SU-DHL-6 (cell line): ENCODE measurements around the gene CORT.

Experiments
- H2AFZ ChIP-seq: fragments of 200-600 bp; sonication (generic); 2 replicates; pipeline ENCODE4 v1.6.1; 2014; ENCODE audit warnings: low read depth, mild to moderate bottlenecking, moderate library complexity, mixed read lengths, antibody characterized with exemption, low read length; ENCODE audit not compliant: severe bottlenecking
- H3F3A ChIP-seq: fragments of 200-600 bp; shearing (Covaris generic); 2 replicates; pipeline ENCODE4 v1.6.0; 2016; ENCODE audit warnings: antibody characterized with exemption, mild to moderate bottlenecking; ENCODE audit not compliant: insufficient read depth
- H3K27ac ChIP-seq: fragments of 200-600 bp; sonication (generic); 2 replicates; pipeline ENCODE4 v1.5.1; 2016; ENCODE audit warnings: low read depth, mild to moderate bottlenecking, low read length, moderate library complexity, mixed read lengths
- H3K27me3 ChIP-seq: fragments of 200-600 bp; sonication (generic), shearing (Covaris generic); 2 replicates; pipeline ENCODE4 v1.6.0; 2014; ENCODE audit warnings: mild to moderate bottlenecking, low read length
- H3K36me3 ChIP-seq: fragments of 200-600 bp; sonication (generic); 2 replicates; pipeline ENCODE4 v1.6.1; 2014; ENCODE audit warnings: mild to moderate bottlenecking, low read length, mixed read lengths
- H3K4me2 ChIP-seq: fragments of 300-600, 200-600 bp; shearing (Covaris generic), sonication (generic); 2 replicates; pipeline ENCODE4 v1.6.0; 2014; ENCODE audit warnings: low read length, low read depth, mild to moderate bottlenecking; ENCODE audit not compliant: poor library complexity, severe bottlenecking
- H3K4me3 ChIP-seq: fragments of 200-600 bp; sonication (generic); 2 replicates; pipeline ENCODE4 v1.5.1; 2014; ENCODE audit warnings: antibody characterized with exemption, low read length, mild to moderate bottlenecking, mixed read lengths; ENCODE audit not compliant: insufficient read depth, poor library complexity, severe bottlenecking
- H3K79me2 ChIP-seq: fragments of 200-600 bp; sonication (generic); 2 replicates; pipeline ENCODE4 v1.6.1; 2014; ENCODE audit warnings: mild to moderate bottlenecking, low read length, moderate library complexity; ENCODE audit not compliant: insufficient read depth
- H3K9ac ChIP-seq: fragments of 200-600 bp; sonication (generic); 2 replicates; pipeline ENCODE4 v1.7.0; 2014; ENCODE audit warnings: mild to moderate bottlenecking, low read length
- H3K9me2 ChIP-seq: fragments of 200-600 bp; sonication (generic); replicated peaks from 2 replicates; pipeline ENCODE4 v1.6.1; 2014; ENCODE audit warnings: low read length; ENCODE audit not compliant: insufficient read depth
- H3K9me3 ChIP-seq: fragments of 200-600 bp; sonication (generic); 2 replicates; pipeline ENCODE4 v1.6.1; 2014; ENCODE audit warnings: low read length, mixed read lengths; ENCODE audit not compliant: insufficient read depth
- H4K20me1 ChIP-seq: fragments of 200-600 bp; sonication (generic); 2 replicates; pipeline ENCODE4 v1.6.1; 2014; ENCODE audit warnings: low read depth, mild to moderate bottlenecking, antibody characterized with exemption, low read length, moderate library complexity, mixed read lengths
- CTCF ChIP-seq: fragments of 200-600 bp; sonication (generic); IDR thresholded peaks from one replicate; pipeline ENCODE4 v1.5.1; 2017; ENCODE audit warnings: antibody characterized with exemption, mild to moderate bottlenecking, low read length, moderate library complexity; ENCODE audit not compliant: insufficient read depth, poor library complexity, severe bottlenecking
- EZH2phosphoT487 ChIP-seq: fragments of 200-600 bp; sonication (generic), shearing (Covaris generic); conservative IDR thresholded peaks from 2 replicates; pipeline ENCODE4 v1.6.1; 2018; ENCODE audit warnings: mild to moderate bottlenecking, antibody characterized with exemption, low read length, moderate library complexity, mixed read lengths

Gene CORT

GRCh38 chr1:10450156-10450814, 454 bp downstream of the CORT start:
- Histone ChIP-seq H3K27me3 (no peaks in the 10 kb centered on the region), H3K79me2 (no peaks in the 10 kb centered on the region), H3K9ac (no peak overlapping the region), H3K27ac (no peak overlapping the region), H3K9me2 (no peaks in the 10 kb centered on the region), H3K36me3 (no peaks in the 10 kb centered on the region), H3F3A (0 out of 2 replicates have a peak, but pooled peaks cover 6% of the 10 kb centered on the region), H3K4me3 (no peak overlapping the region), H2AFZ (no peak overlapping the region), H3K4me2 (no peak overlapping the region), H3K9me3 (no peaks in the 10 kb centered on the region), H4K20me1 (no peaks in the 10 kb centered on the region)
- TF ChIP-seq EZH2phosphoT487: no peak
- no peak for TF ChIP-seq CTCF

GRCh38 chr1:10450836-10451235, 1.0 kb downstream of the CORT start:
- Histone ChIP-seq H3K36me3 (no peaks in the 10 kb centered on the region), H3K4me2 (no peak overlapping the region), H3F3A (0 out of 2 replicates have a peak, but pooled peaks cover 6% of the 10 kb centered on the region), H3K27me3 (no peaks in the 10 kb centered on the region), H3K4me3 (no peak overlapping the region), H3K9me3 (no peaks in the 10 kb centered on the region), H3K9me2 (no peaks in the 10 kb centered on the region), H3K27ac (no peak overlapping the region), H3K79me2 (no peaks in the 10 kb centered on the region), H3K9ac (no peak overlapping the region), H4K20me1 (no peaks in the 10 kb centered on the region), H2AFZ (no peak overlapping the region)
- TF ChIP-seq EZH2phosphoT487 (no peak), CTCF (no peak)

- Histone ChIP-seq H3K4me3 (no peak overlapping the region), H3K4me2 (no peak overlapping the region), H3F3A (0 out of 2 replicates have a peak, but pooled peaks cover 6% of the 10 kb centered on the region), H3K27me3 (no peaks in the 10 kb centered on the region), H4K20me1 (no peaks in the 10 kb centered on the region), H3K9ac (no peak overlapping the region), H3K36me3 (no peaks in the 10 kb centered on the region), H3K9me3 (no peaks in the 10 kb centered on the region), H3K27ac (no peak overlapping the region), H3K9me2 (no peaks in the 10 kb centered on the region), H3K79me2 (no peaks in the 10 kb centered on the region), H2AFZ (no peak overlapping the region)
- TF ChIP-seq CTCF (no peak), EZH2phosphoT487 (no peak)
Measured at GRCh38 chr1:10451287-10451686, 1.5 kb downstream of the CORT start.
